Ishikawa (cell line): ENCODE data around the gene PPM1J.

Experiments
- CEBPB ChIP-seq: IDR thresholded peaks from 2 replicates; pipeline ENCODE4 v1.6.1; 2012
- CREB1 ChIP-seq: IDR thresholded peaks from 2 replicates; pipeline ENCODE4 v1.6.1; 2012; ENCODE audit warnings: low read depth
- EGR1 ChIP-seq: IDR thresholded peaks from 2 replicates; pipeline ENCODE4 v1.6.1; 2012
- EP300 ChIP-seq: IDR thresholded peaks from 2 replicates; pipeline ENCODE4 v1.6.1; 2012; ENCODE audit warnings: borderline replicate concordance
- FOXM1 ChIP-seq: IDR thresholded peaks from 2 replicates; pipeline ENCODE4 v1.6.1; 2012; ENCODE audit warnings: low read depth, borderline replicate concordance
- NFIC ChIP-seq: IDR thresholded peaks from 2 replicates; pipeline ENCODE4 v1.6.1; 2012
- RAD21 ChIP-seq: IDR thresholded peaks from 2 replicates; pipeline ENCODE4 v1.6.1; 2012; ENCODE audit warnings: low read depth
- TAF1 ChIP-seq: IDR thresholded peaks from 2 replicates; pipeline ENCODE4 v1.6.1; 2012; ENCODE audit warnings: low read depth, mild to moderate bottlenecking
- TCF12 ChIP-seq: IDR thresholded peaks from 2 replicates; pipeline ENCODE4 v1.6.1; 2012; ENCODE audit warnings: low read depth
- TEAD4 ChIP-seq: IDR thresholded peaks from 2 replicates; pipeline ENCODE4 v1.6.1; 2012
- YY1 ChIP-seq: IDR thresholded peaks from 2 replicates; pipeline ENCODE4 v1.6.1; 2012; ENCODE audit warnings: low read depth
- ZBTB7A ChIP-seq: IDR thresholded peaks from 2 replicates; pipeline ENCODE4 v1.6.1; 2012; ENCODE audit warnings: low read depth
- TF ChIP-seq, protein P1 (sequence below): IDR thresholded peaks from 2 replicates; pipeline ENCODE4 v1.6.1; 2012; ENCODE audit warnings: low read depth, mild to moderate bottlenecking
- TF ChIP-seq, protein P2 (sequence below): IDR thresholded peaks from 2 replicates; pipeline ENCODE4 v1.6.1; 2012
- TF ChIP-seq, protein P3 (sequence below): IDR thresholded peaks from 2 replicates; pipeline ENCODE4 v1.6.1; 2012

Gene PPM1J

DNA sequence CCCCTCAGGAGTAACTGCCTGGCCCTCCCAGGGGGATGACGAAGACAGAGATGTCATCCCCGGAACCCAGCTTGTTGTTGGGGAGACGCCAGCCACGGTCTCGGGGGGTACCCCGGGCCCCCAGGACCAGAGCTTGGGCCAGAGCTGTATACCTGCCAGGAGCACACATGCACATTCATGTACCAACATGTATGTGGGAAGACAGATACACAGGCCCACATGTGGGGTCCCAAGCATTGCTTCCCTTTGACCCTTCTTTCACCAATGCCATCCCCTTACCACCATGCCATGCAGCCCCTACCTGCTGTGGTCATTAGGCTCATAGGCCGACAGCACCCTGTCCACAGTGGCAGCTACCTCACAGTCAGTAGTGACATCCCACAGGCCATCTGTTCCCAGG, 5.0 kb downstream of the PPM1J start:
- no peak for TF ChIP-seq CEBPB

DNA sequence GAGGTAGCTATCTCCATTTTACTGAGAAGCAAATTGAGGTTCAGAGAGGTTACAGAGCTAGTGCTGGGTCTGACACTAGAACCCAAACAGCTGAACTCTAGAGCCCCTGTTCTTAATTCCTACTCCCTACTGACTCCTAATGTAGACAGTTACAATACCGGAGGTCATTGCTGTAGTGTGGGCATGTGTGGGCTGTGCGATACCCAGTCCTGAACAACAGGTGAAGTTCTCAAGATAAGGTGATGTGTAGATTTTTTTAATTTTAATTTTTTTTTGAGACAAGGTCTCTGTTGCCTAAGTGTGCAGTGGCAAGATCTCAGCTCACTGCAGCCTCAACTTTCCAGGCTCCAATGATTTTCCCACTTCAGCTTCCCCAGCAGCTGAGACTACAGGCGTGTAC, 6.6 kb downstream of the PPM1J start:
- TF ChIP-seq, protein P1, sequence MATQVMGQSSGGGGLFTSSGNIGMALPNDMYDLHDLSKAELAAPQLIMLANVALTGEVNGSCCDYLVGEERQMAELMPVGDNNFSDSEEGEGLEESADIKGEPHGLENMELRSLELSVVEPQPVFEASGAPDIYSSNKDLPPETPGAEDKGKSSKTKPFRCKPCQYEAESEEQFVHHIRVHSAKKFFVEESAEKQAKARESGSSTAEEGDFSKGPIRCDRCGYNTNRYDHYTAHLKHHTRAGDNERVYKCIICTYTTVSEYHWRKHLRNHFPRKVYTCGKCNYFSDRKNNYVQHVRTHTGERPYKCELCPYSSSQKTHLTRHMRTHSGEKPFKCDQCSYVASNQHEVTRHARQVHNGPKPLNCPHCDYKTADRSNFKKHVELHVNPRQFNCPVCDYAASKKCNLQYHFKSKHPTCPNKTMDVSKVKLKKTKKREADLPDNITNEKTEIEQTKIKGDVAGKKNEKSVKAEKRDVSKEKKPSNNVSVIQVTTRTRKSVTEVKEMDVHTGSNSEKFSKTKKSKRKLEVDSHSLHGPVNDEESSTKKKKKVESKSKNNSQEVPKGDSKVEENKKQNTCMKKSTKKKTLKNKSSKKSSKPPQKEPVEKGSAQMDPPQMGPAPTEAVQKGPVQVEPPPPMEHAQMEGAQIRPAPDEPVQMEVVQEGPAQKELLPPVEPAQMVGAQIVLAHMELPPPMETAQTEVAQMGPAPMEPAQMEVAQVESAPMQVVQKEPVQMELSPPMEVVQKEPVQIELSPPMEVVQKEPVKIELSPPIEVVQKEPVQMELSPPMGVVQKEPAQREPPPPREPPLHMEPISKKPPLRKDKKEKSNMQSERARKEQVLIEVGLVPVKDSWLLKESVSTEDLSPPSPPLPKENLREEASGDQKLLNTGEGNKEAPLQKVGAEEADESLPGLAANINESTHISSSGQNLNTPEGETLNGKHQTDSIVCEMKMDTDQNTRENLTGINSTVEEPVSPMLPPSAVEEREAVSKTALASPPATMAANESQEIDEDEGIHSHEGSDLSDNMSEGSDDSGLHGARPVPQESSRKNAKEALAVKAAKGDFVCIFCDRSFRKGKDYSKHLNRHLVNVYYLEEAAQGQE: no peak
- TF ChIP-seq, protein P2, sequence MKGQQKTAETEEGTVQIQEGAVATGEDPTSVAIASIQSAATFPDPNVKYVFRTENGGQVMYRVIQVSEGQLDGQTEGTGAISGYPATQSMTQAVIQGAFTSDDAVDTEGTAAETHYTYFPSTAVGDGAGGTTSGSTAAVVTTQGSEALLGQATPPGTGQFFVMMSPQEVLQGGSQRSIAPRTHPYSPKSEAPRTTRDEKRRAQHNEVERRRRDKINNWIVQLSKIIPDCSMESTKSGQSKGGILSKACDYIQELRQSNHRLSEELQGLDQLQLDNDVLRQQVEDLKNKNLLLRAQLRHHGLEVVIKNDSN: no peak
- TF ChIP-seq EGR1: no peak

DNA sequence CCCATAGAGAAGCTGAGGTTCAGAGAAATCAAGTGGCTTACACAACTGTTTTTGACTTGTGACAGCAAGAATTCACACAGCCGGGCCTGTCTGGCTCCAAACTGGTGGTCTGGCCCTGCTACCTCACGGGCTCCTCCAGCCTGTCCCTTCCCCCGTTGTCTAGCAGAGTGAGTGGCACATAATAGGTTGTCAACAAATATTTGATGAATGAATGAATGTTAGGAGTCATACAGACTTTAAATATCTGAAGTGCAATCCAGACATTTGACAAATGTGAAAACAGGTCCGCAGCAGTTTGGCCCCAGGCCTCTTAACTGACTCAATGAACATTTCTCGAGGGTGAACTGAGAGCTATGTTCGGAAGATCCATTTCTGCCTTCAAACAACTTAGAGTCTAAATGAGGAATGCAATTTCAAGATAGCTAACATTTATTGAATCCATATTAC, 7.1 kb downstream of the PPM1J start:
- TF ChIP-seq TCF12: no peak
- TF ChIP-seq YY1: no peak
- no peak for TF ChIP-seq FOXM1
- no peak for TF ChIP-seq NFIC
- no peak; the same call in 1 of the 2 replicates for TF ChIP-seq TAF1
- TF ChIP-seq, protein P3, sequence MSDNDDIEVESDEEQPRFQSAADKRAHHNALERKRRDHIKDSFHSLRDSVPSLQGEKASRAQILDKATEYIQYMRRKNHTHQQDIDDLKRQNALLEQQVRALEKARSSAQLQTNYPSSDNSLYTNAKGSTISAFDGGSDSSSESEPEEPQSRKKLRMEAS: no peak
- no peak for TF ChIP-seq RAD21
- TF ChIP-seq CEBPB: no peak
- TF ChIP-seq, protein P2: no peak
- no peak for TF ChIP-seq CREB1
- TF ChIP-seq, protein P1: no peak
- TF ChIP-seq TEAD4: no peak
- TF ChIP-seq EGR1: no peak
- no peak for TF ChIP-seq EP300
- TF ChIP-seq ZBTB7A: no peak

DNA sequence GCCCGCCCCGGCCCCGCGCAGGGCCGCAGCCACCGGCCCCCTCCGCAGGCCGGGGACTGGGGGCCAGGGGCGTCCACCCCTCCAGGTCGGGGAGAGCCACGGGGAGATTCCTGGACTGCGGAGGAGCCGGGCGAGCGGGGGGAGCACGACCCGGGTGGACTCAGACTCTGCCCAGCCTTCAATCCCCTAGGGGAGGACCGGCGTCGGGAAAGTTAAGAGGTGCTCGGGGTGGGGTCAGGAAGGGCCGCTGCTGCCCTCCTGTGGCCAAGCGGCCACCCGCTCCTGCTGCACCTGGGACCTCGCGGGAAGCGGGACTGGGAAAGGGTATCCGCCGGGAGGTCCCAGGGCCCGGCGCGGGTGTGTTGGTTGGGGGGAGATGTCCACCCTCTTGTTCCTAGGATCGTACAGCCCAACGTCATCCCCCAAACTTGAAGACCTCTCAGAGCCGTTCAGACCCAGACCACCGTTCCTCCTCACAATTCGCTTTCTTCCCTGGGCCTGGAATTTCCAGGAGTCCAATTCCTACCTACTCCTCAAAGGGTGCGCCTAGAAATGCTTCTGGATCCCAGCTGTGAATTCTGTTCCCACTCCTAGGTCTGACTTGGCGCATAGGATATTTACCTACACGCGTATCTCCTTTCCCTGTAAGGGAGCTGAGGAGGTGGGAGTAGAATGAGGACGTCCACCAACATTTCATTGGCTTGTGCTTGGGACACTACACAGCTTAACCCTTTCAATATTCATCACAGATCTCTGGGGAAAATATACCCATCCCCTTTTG, 7.7 kb downstream of the PPM1J start:
- TF ChIP-seq EGR1: no peak
- TF ChIP-seq YY1: no peak
- TF ChIP-seq ZBTB7A: no peak; the same call in 1 of the 2 replicates
- no peak for TF ChIP-seq FOXM1
- TF ChIP-seq, protein P1: no peak
- TF ChIP-seq, protein P3: no peak; the same call in 1 of the 2 replicates
- 0 out of 2 replicates have a peak, but pooled peaks have one; percentile 2 for TF ChIP-seq EP300
- peak; percentile 86 for TF ChIP-seq RAD21
- TF ChIP-seq CREB1: no peak
- 0 out of 2 replicates have a peak, but pooled peaks have one; percentile 19 for TF ChIP-seq TEAD4
- no peak for TF ChIP-seq NFIC
- peak; percentile 50; the same call in 1 of the 2 replicates for TF ChIP-seq TCF12
- peak; percentile 38; the same call in 1 of the 2 replicates for TF ChIP-seq TAF1
